HEK293T (cell line): Measurements from ENCODE around the gene TMC8.

Experiments
- CTBP1 ChIP-seq: fragments of 450-650 bp; IDR thresholded peaks from 2 replicates; pipeline ENCODE4 v1.6.1; 2016; ENCODE audit warnings: borderline replicate concordance
- TARDBP ChIP-seq: fragments of 450-650 bp; IDR thresholded peaks from 2 replicates; pipeline ENCODE4 v1.6.1; 2016

DNA sequence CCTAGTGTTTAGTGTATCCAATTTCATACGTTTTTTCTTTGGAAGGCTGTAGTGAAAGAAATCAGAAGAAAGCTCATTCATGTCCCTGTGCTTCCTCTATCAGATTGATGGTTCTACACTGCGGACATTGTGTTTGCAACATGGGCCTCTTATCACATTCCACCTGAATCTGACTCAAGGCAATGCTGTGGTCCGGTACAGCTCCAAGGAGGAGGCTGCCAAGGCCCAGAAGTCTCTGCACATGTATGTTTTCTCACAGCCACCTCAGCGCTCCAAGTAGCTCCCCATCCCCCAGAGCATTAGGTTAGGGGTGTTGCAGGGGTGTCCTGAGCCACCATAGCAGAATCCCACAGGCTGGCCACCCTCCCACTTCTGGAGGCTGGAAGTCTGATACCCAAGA lies 27.3 kb upstream of the TMC8 start:
- TF ChIP-seq CTBP1 (no peak), TARDBP (no peak)
